GM18505 (cell line): ENCODE results near the gene HOXB7.

ENCODE experiments used
- ATAC-seq: cut with Tn5 transposase; IDR thresholded peaks from one replicate; pipeline ENCODE4 v1.9.1; 2021; ENCODE audit not compliant: unreplicated experiment
- POLR2A ChIP-seq: IDR thresholded peaks from 4 replicates; pipeline ENCODE4 v1.6.1; 2011; ENCODE audit warnings: borderline replicate concordance; ENCODE audit not compliant: insufficient read depth, insufficient read length; ENCODE audit errors: extremely low read depth

Gene HOXB7

DNA sequence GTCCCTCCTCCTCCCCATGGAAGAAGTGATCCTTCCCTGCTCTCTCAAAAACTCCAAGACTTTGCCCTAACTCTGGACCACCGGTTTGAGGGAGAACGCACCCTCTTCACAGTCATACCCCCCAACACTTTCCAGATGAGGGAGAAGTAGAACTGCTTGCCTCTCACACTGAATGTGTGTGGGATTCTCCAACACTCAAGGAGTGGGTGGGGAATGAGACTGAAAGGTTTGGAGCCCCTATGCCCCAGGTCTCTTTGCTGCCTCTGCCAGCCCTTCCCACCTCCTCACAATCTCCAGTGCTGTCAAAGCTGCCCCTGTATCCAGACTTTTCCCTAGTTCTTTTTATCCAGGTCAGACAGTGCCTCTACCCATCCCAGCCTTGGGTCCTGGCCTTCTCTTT is 44.1 kb downstream of the HOXB7 start:
- no peak for TF ChIP-seq POLR2A
- no peak for ATAC-seq

DNA sequence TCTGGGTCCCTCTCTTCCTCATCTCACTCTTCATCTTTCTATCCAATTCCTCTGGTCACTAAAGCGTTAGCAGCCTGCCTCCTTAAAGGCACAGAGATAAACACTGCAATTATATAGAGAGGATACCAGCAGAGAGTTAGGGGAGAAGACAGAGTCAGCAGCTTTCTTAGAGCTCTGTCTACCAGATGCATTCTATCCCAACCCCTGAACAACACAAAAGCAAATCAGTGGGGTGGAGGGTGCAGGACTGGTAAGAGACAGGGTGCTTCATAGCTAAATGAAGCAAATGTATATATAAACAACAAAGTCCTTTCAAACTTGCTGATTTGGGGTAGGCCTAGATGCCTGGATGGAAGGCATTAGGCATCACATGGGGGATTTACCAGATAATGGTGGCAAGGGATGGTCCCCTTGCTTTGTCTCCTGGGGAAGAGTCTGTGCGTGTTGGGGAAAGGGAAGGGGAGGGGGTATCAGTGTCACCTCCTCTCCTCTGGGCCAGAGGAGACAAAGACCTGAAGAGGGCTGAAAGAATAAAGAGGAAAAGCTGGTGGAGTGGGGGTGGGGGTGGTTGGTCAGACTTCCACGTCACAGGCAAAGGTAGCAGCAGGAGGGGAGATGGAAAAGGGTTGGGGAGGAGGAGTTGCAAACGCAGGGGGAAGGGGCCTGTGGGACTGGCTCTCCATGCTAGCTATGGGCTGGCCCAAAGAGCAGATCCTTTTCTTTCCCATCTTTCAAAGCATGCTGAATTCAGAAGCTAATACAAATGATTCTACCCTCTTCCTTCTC is 44.7 kb downstream of the HOXB7 start:
- no peak for ATAC-seq
- no peak for TF ChIP-seq POLR2A

DNA sequence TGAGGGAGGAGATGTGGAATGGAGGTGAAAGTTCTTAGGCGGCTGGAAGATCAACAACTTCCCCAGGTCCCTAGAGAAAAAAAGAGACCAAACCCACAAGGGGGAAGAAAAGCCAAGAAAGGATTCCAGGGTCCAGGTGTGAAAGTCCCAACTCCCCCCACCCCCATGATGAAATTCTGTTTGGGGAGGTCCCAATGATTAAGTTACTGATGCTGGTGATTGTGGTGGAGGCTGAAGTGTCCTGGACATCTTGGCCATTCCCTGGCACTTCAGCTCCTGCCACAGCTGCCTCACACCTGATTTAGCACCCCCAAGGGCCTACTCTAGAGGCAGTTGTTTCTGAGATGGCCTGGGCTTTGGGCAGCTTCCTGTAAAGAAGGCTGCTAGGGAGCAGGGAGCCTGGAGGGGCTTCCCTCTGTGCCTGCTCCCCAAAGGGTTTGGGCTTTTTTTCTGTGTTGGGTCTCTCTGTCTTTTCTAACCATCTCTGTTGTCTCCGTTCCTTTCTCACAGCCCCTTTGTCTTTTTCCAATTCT is 45.7 kb downstream of the HOXB7 start:
- no peak for ATAC-seq
- TF ChIP-seq POLR2A = no peak

DNA sequence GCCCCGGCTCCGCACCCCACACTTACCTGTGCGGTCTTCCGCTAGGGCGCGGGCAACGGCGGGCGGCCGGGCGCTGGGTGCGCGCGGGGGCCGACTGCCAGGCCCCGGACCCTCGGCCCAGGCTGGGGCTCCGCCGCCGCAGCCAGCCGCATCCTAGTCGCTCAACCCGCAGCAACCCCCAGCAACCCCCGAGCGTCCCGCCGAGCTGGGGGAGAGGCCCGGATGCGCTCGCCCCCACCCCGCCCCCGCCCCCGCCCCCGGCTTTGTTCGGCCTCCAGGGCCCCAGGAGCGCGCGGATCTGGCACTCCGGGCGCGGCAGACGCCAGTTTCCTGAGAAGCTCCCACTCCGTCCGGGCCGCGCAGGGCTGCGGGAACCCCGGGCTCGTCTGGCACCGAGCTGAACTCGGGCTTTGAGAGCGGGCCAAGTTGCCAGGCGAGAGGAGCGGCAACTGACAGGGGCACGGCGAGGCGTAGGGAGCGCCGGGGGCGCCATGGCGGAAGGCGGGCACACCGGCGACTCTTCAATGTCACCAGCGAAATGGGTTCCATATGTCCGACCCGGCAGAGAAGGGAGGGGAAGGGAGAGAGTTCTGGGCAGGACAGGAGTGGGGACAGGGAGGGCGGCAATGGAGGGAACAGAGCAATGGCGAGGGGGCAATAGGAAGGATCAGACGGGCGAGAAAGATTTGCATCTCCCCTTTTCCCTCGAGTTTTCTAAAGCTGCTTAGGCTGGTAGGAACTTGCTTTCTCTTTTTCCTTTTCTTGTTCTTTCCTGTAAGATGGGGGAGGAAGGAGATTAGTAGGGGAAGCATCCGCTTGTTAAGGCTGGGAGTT is 46.4 kb downstream of the HOXB7 start:
- no peak for ATAC-seq

DNA sequence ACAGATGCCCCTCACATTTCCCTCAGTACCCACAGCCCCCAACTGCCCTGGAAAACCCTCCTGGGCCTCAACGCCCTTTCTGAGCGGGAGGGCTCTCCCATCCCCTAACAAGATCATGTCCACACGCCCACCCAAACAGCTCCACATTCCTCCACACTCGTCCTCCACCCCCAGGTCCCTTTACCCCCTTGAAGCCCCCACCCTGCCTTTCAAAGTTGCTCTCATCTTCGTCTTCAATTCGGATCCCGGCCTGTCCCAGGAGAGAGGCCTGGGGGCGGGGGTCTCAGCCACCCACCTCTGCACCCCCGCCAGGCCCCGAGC is 47.0 kb downstream of the HOXB7 start:
- ATAC-seq = no peak
- no peak for TF ChIP-seq POLR2A

More for the DNA sequence above, 46.4 kb downstream of the HOXB7 start:
- no peak for TF ChIP-seq POLR2A

DNA sequence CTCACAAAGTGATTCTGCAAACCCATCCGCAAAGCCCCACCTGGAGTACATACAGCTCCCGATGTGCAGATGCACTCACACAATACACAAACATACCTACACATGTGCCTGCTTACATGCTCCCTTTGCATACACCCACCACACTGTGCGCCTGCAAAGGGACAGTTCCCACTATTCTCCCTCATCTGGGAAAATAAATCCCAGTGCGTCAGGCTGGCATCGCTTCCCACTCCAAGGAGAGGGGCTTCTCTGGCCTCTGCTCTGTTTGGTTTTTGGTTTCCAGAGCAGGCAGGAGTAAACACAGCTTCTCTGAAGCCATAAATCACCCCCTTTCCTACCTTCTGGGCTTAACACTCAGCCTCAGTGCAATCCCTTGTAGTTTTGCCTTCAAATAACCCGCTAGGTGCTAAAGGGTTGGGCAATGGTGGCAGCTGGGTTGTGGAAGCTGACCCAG is 47.4 kb downstream of the HOXB7 start:
- TF ChIP-seq POLR2A = no peak
- no peak for ATAC-seq

DNA sequence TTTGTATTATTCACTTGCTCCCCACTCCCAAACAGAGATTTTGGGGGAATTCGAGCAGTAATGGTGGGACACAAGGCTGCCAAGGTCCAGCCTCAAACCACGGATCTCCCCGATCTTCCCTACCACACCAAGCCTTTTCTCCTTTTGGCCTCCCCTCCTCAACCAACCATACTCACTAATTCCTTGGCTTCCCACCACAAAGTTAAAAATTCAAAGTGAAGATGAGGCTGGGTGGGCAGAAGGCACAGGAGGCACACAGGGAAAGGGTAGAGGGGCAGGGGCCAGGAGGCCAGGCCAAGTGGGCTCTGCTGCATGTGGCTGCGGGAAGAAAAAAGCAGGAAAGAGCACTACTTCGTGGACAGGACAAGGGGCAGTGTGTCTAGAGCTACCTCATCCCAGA is 47.9 kb downstream of the HOXB7 start:
- no peak for ATAC-seq
- no peak for TF ChIP-seq POLR2A

DNA sequence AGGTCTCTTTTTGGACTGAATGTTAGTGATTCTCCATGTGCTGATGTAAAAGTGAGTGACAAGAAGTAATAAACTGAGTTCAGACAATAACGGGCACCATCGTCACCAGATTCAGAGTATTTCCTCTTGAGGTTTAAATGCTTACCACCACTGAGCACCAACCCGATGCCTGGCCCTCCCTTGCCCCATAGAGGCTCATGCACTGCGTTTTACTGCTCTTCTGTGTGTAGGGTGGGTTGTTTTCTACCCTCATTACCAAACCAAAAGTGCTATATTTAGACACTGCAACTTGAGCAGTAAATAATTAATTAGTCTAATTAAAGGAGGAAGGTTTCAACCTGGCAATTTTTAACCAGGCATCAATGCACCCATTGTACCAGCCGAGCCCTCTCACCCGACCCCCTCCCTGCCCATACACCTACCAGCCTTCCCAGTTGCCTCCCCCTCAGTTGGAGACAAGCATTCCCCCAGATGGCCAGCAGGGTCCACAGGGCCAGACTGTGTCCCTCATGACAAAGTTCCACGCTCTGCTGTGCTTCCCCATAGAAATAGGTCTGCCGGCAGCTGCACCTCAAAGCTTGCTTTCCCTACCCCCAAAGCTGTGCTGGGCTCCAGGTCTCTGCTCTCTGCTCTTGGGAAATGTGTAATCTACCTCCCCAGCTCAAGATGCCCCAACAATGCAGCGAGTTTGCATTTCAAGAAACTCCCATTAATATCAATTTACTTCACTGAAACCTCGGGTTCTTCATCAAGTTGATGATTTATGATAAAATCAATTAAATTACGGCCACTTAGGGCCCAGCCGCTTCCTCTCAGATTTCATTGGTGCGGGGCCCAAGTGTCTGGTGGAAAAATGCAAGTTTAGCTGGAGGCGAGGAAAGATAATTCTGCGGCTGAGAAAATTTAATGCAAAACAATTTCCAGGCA is 48.7 kb downstream of the HOXB7 start:
- no peak for TF ChIP-seq POLR2A
- ATAC-seq = no peak

DNA sequence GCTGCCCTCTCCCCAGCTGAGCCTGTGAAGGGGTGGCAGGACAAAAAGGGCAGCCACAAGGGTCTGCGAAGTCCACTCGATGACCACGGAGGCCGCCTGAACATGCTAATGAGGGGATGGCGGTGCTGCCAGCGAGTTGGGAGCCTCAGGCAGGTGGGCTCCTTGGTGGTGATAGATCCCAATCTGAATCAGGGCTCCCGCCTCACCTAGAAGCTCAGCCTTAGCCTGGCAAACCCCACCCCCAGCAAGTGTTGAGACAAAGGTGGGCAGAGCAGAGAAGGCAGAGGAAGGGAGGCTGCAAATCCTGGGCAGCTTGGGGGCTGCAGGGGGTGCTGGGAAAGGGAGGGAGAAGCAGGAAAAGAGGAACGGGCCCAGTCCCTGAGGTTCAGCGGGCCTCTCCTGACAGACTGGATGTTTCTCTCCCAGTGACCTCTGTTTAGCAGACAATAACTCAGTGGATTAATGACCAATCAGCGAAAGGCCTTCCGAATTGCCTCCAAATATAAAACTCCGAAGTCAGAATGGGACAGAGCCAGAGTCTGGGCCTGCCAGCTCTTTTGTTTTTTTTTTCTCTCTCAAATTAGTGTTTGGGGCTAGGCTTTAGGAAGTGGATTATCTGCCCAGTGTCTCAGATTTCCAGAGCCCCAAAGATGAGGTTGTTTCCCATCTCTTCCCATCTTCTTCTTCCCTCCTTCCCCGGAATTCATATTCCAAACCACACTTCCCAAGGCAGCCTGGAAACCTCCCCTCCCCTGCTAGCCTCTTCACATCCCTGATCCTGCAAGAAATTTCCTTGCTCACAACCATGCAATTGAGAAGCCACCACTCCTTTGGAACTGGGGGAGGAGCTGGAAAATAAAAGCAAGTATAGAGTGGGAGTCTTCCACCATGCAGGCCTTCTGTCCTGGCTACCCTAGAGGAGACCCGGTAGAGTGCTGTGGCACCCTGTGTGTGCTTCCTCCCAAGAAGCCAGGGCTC is 50.7 kb downstream of the HOXB7 start:
- TF ChIP-seq POLR2A = no peak
- ATAC-seq = no peak

DNA sequence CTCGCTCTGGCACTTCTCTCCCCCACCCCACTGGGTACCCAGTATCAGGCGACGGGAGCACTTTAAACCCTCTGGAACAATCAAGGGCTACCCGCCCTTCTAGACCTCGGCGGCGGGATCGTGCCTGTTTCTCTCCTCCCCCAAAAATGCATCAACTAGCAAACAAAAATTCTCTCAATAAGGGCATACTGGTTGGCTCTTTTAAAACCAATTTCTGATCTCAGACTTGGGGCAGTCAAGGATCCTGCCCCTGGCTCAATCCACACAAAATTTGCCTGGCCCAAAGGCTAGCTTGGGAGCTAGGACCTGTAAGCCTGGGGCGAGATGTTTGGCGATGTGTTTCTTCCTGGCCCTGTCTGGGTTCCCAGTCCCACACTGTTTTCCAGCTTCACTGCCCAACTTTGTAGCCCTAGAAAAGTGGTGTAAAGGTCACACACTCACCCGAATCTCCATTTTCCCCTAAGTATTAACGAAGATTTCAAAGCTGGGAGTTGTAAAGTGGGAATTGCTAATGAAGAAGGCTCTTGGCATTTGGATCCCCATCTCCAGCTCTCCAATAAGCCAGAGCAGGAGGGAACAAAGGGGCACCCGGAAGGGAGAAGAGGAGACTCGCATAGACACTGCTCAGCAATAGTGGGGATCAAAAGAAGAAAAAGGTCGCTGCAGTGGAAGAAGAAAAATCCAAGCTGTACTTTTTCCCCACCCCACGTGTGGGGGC is 51.5 kb downstream of the HOXB7 start:
- ATAC-seq = no peak
- TF ChIP-seq POLR2A = no peak

DNA sequence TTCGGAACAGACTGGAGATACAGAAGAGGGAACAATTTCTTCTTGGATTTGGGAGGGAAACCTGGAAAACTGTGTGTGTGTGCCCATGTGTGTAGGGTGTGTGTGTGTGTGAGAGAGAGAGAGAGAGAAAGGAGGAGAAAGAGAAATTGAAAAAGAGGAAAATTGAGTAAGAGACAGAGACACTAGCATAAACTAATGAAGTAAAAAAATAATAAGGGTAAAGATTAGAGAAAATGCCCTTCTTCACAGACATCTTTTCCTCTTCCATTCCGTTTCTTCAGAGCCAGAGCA is 52.0 kb downstream of the HOXB7 start:
- TF ChIP-seq POLR2A = no peak
- ATAC-seq = no peak

DNA sequence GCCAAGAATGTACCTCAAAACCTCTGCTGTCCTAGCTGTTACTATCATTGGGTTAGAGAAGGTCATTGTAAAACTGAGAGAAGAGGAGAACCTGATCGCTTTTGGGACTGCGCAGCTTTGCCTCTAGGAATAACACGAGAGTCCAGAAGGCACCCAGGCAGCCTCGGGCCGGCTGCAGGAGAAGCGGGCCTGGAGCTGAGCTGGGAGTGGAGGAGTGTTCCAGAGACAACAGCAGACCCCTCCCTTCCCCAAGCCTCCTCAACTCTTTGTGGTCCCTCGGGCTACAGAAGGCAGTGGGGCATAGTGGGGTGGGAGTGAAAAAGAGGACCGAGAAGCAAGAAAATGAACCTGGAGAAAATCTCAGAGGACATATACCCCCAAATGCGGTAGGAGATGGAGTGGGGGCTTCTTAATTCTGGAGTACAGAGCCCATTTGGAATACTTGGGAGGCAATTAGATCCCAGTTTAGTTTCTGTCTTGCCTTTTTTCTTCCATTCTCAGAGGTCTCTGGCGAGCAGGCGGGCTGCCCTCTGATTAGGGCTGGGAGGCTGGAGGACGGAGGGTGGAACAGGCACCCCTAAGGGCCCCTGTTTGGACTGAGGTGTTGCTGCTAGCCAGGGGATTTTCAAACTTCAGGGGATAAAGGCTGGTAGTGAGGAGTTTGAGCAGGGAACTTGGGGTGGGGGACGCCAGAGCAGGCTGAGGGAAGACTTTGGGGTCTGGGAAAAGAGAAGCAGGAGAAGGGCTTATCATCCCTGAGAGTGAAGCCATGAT is 52.6 kb downstream of the HOXB7 start:
- no peak for ATAC-seq
- no peak for TF ChIP-seq POLR2A
